Measurements from ENCODE around the gene UBE2K.

GRCh38 chr4:39687014-39687413 lies 10.9 kb upstream of the UBE2K start:
- TF ChIP-seq CTCF (IDR thresholded peaks at IDR 0.05) (no peak), EP300 (IDR thresholded peaks at IDR 0.05) (no peak), POLR2AphosphoS5 (IDR thresholded peaks at IDR 0.05) (no peak)
